Testis (tissue), 3 donors: ENCODE results near the gene CLCA4. TPM values are rescaled to one million over a fixed set of nuclear protein-coding genes. Genes with fewer than 3 reads are reported as not detected.

Experiments
- DNase-seq: peaks from one replicate; pipeline ENCODE4 v3.0.0-alpha.2; 2019
- H3K27ac ChIP-seq, 2 donors: fragments of 200-600 bp; sonication (generic); one replicate each; pipeline ENCODE4 v1.5.1; 2019
- H3K27me3 ChIP-seq: fragments of 200-600 bp; sonication (generic); one replicate; pipeline ENCODE4 v1.5.1; 2019
- H3K36me3 ChIP-seq: fragments of 200-600 bp; sonication (generic); one replicate; pipeline ENCODE4 v1.5.1; 2017; ENCODE audit warnings: low read depth; ENCODE audit errors: missing control alignments
- H3K4me1 ChIP-seq: fragments of 200-600 bp; sonication (generic); one replicate; pipeline ENCODE4 v1.5.1; 2019
- H3K4me3 ChIP-seq, 2 donors: fragments of 200-600 bp; sonication (generic); one replicate each; pipeline ENCODE4 v1.5.1; 2017 to 2019
- H3K9me3 ChIP-seq: fragments of 200-600 bp; sonication (generic); one replicate; pipeline ENCODE4 v1.5.1; 2017
- POLR2A ChIP-seq: fragments of 450-650 bp; IDR thresholded peaks from one replicate; pipeline ENCODE4 v1.6.1; 2017; ENCODE audit warnings: antibody characterized with exemption, mild to moderate bottlenecking, moderate library complexity
- WGBS, 2 donors: methylation state at CpG; one replicate each; pipeline ENCODE4 v1.1.5; 2018; 5-methylcytosine and 5-hydroxymethylcytosine counted together
- intact Hi-C: fragments of 100-400 bp; cut with DNase I; formaldehyde crosslinking; loops from one replicate; pipeline ENCODE4 v1.15.1; 2023; ENCODE audit warnings: low total_unique reads
- polyA plus RNA-seq: library from polyadenylated mRNA; stranded (reverse); fragments of 350-450 nt; fragmentation: Illumina TruSeq; extraction: RNeasy Lipid Tissue Mini Kit (QIAGEN cat#74804); gene quantifications from one replicate; pipeline ENCODE4 v1.2.3, GENCODE V29; 2014; ENCODE audit warnings: low read depth, low replicate concordance; ENCODE audit not compliant: insufficient read depth
- total RNA-seq, 2 donors: library from RNA; depleted of rRNA; stranded (reverse); fragments of >200 nt; gene quantifications; one replicate each; pipeline ENCODE4 v1.2.3, GENCODE V29; 2016
- TF ChIP-seq, protein P1 (sequence below), 3 experiments: fragments of 450-650 bp in 2 of 3; fragments of 200-600 bp in 1 of 3; sonication (generic) in 1 of 3; IDR thresholded peaks; one replicate each; pipeline ENCODE4 v1.5.1; 2016 to 2019; ENCODE audit warnings: antibody characterized with exemption in 3 of 3, mild to moderate bottlenecking in 2 of 3, moderate library complexity in 1 of 3

CLCA4 gene
- total and polyA plus RNA-seq, 3 donors from 2014 or later, result 0.12 to 0.63 (median 0.37) TPM

- 92 to 96% methylated on average over 1 of the region's 1 CpG for WGBS, 2 donors
- Histone ChIP-seq H3K27ac (no peak overlapping the region), H3K27me3 (no peaks in the 10 kb centered on the region), H3K36me3 (no peaks in the 10 kb centered on the region), H3K4me3 (no peak overlapping the region), H3K9me3 (no peaks in the 10 kb centered on the region), H3K4me1 (no peaks in the 10 kb centered on the region)
- no peak for DNase-seq
- no peak for TF ChIP-seq POLR2A
- TF ChIP-seq, protein P1, sequence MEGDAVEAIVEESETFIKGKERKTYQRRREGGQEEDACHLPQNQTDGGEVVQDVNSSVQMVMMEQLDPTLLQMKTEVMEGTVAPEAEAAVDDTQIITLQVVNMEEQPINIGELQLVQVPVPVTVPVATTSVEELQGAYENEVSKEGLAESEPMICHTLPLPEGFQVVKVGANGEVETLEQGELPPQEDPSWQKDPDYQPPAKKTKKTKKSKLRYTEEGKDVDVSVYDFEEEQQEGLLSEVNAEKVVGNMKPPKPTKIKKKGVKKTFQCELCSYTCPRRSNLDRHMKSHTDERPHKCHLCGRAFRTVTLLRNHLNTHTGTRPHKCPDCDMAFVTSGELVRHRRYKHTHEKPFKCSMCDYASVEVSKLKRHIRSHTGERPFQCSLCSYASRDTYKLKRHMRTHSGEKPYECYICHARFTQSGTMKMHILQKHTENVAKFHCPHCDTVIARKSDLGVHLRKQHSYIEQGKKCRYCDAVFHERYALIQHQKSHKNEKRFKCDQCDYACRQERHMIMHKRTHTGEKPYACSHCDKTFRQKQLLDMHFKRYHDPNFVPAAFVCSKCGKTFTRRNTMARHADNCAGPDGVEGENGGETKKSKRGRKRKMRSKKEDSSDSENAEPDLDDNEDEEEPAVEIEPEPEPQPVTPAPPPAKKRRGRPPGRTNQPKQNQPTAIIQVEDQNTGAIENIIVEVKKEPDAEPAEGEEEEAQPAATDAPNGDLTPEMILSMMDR (IDR thresholded peaks at IDR 0.05), result no peak
- intact Hi-C loops, result no loop called here
Observed at GRCh38 chr1:86516335-86516734, 30.5 kb upstream of the CLCA4 start.

DNA sequence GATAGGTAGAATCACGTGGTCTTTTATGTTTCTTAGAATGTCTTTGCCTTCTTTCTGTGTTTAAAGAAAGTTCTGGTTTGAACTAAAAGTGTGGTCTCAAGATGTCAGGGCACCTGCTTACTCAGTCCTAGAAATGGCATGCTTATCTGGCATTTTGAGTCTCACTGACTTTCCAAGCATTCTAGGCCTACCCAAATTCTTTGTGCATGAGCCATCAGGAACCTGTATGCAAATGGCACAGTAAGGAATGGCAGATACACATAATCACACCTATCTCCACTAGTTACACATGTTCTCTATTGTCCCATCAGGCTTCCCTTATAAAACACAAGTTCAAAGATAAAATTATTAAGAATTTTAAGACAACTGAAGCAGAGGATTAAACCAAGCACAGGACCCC, 29.5 kb upstream of the CLCA4 start:
- intact Hi-C loops, result no loop called here
- Histone ChIP-seq H3K9me3 (no peaks in the 10 kb centered on the region), H3K4me1 (no peaks in the 10 kb centered on the region), H3K27me3 (no peaks in the 10 kb centered on the region), H3K4me3 (no peak overlapping the region), H3K27ac (no peak overlapping the region), H3K36me3 (no peaks in the 10 kb centered on the region)
- WGBS, 2 donors, result 78% methylated on average over 1 of the region's 1 CpG
- TF ChIP-seq, protein P1 (IDR thresholded peaks at IDR 0.05), result no peak
- no peak for TF ChIP-seq POLR2A
- DNase-seq, result no peak

DNA sequence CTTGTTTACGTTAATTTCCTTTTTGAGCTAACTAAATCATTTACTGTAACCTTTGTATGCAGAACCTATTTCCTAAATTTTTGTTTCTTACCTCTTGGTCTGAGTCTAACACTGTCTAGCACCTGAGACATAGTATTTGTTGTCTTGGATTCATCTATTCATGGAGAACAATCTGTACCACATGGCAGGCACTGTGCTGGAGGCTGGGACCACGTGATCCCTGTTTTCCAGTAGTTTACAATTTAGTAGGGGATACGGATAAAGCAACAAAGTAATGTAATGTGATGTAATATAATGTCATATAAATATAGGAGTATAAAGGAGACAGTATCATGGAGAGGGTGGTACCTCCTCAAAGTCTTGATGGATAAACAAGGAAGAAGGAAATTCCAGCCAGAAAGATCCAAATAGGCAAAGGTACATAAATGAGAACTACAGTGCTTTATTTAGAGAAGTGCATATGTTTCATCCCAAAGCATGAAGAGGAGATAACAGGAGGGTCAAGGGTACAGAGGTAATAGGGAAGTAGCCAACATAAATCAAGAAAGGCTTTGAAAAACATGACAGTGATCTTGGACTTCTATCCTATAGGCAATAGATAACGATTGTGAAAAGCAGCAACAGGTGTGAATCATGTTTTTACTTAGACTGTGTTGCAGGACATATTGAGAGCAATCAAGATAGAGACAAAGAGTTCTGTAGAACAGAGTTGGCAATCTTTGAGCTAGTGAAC, 25.9 kb upstream of the CLCA4 start:
- no peaks in the 10 kb centered on the region for H3K4me1 ChIP-seq
- no peak overlapping the region for H3K4me3 ChIP-seq
- TF ChIP-seq, protein P1 (IDR thresholded peaks at IDR 0.05), result no peak
- TF ChIP-seq POLR2A, result no peak
- H3K36me3 ChIP-seq, result no peaks in the 10 kb centered on the region
- WGBS, 2 donors, result 42 to 56% methylated on average over 4 of the region's 4 CpGs
- no peak overlapping the region for H3K27ac ChIP-seq
- no peak for DNase-seq
- no peaks in the 10 kb centered on the region for H3K27me3 ChIP-seq
- intact Hi-C loops, result no loop called here
- no peaks in the 10 kb centered on the region for H3K9me3 ChIP-seq

DNA sequence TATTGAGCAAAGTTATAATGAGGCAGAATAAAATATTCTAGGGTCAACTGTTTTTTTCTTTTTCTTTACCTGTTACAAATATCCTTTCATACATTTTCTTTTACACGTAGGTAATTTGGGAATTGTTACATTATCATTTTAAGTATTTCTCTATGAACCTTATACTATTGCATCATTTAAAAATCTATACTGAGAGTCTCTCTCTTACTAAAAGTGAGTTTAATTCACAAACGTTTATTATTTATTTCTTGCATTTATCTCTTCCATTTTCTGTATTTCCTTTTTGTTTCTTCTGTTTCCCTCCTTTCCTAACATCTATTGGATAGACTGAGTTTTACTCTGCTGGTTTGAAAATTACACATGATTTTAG, 25.4 kb upstream of the CLCA4 start:
- 51 to 57% methylated on average over 2 of the region's 2 CpGs for WGBS, 2 donors

More for the DNA sequence above, 25.4 kb upstream of the CLCA4 start:
- no peak overlapping the region for H3K27ac ChIP-seq
- H3K4me3 ChIP-seq, result no peak overlapping the region
- no peaks in the 10 kb centered on the region for H3K36me3 ChIP-seq
- H3K4me1 ChIP-seq, result no peaks in the 10 kb centered on the region
- intact Hi-C loops, result no loop called here
- H3K9me3 ChIP-seq, result no peaks in the 10 kb centered on the region
- DNase-seq, result no peak
- H3K27me3 ChIP-seq, result no peaks in the 10 kb centered on the region
- TF ChIP-seq POLR2A, result no peak
- TF ChIP-seq, protein P1 (IDR thresholded peaks at IDR 0.05), result no peak
